Measurements from ENCODE around the gene COMMD2. TPM values are rescaled to one million over a fixed set of nuclear protein-coding genes. Genes with fewer than 3 reads are reported as not detected.

The COMMD2 gene
- total and polyA plus RNA-seq, 10 donors: 8.9 to 36.1 (median 29.0) TPM

- Histone ChIP-seq H3K9me3 (no peaks in the 10 kb centered on the region), H3K27me3 (replicated peaks in 1 of 7) (no peaks in the 10 kb centered on the region), H3K4me1 (peaks cover 3 to 24% (median 14%) of the 10 kb centered on the region in 6 donors), H3K4me3 (no peak overlapping the region), H3K36me3 (no peaks in the 10 kb centered on the region), H3K27ac (no peak overlapping the region)
- DNase-seq: no peak
- TF ChIP-seq POLR2AphosphoS5 (IDR thresholded peaks at IDR 0.05) (no peak), CTCF (IDR thresholded peaks at IDR 0.05 in 8 of 11, conservative IDR thresholded peaks at IDR 0.05 in 3 of 11) (no peak), POLR2A (IDR thresholded peaks at IDR 0.05) (no peak)
- intact Hi-C loops (cut with DNase I; ENCODE audit: low total_unique reads): no loop called here
- WGBS, 5 donors: 63 to 98% (median 90%) methylated on average over 2 of the region's 2 CpGs
Observed at GRCh38 chr3:149777414-149778214, 25.3 kb upstream of the COMMD2 start.

GRCh38 chr3:149776170-149776569, 23.9 kb upstream of the COMMD2 start:
- no peaks in the 10 kb centered on the region for H3K36me3 ChIP-seq

GRCh38 chr3:149772861-149773260, 20.6 kb upstream of the COMMD2 start:
- Histone ChIP-seq H3K27me3 (replicated peaks in 1 of 7) (no peaks in the 10 kb centered on the region), H3K36me3 (no peaks in the 10 kb centered on the region), H3K9me3 (no peaks in the 10 kb centered on the region), H3K4me1 (no peaks in the 10 kb centered on the region), H3K27ac (no peak overlapping the region), H3K4me3 (no peak overlapping the region)
- WGBS, 5 donors: 80 to 94% (median 90%) methylated on average over 2 of the region's 2 CpGs
- no peak for DNase-seq
- intact Hi-C loops (cut with DNase I; ENCODE audit: low total_unique reads): loop anchor here (5.0 kb wide), 1 partner anchor 281 kb away; no protein-coding TSS in a partner anchor
- TF ChIP-seq POLR2A (IDR thresholded peaks at IDR 0.05): no peak

More at GRCh38 chr3:149776170-149776569, 23.9 kb upstream of the COMMD2 start:
- 75 to 87% (median 77%) methylated on average over 1 of the region's 1 CpG for WGBS, 5 donors
- no peak overlapping the region for H3K4me3 ChIP-seq
- H3K4me1 ChIP-seq: peaks cover 3 to 9% (median 5%) of the 10 kb centered on the region in 6 donors
- no peak overlapping the region for H3K27ac ChIP-seq
- no peaks in the 10 kb centered on the region for H3K9me3 ChIP-seq
- DNase-seq: no peak
- TF ChIP-seq POLR2AphosphoS5 (IDR thresholded peaks at IDR 0.05): no peak
- intact Hi-C loops (cut with DNase I; ENCODE audit: low total_unique reads): no loop called here
- no peaks in the 10 kb centered on the region for H3K27me3 ChIP-seq (replicated peaks in 1 of 7)

GRCh38 chr3:149771652-149772271, 19.5 kb upstream of the COMMD2 start:
- no peak for DNase-seq
- H3K27ac ChIP-seq: no peak overlapping the region
- WGBS, 5 donors: 60 to 67% (median 62%) methylated on average over 8 of the region's 8 CpGs
- no peaks in the 10 kb centered on the region for H3K27me3 ChIP-seq (replicated peaks in 1 of 7)
- no peaks in the 10 kb centered on the region for H3K9me3 ChIP-seq
- TF ChIP-seq POLR2A (IDR thresholded peaks at IDR 0.05) (no peak), POLR2AphosphoS5 (IDR thresholded peaks at IDR 0.05) (no peak), CTCF (IDR thresholded peaks at IDR 0.05 in 8 of 11, conservative IDR thresholded peaks at IDR 0.05 in 3 of 11) (peak; percentile 22 to 77 (median 70))
- intact Hi-C loops (cut with DNase I; ENCODE audit: low total_unique reads): loop anchor here (5.0 kb wide), 1 partner anchor 279 kb away; no protein-coding TSS in a partner anchor
- no peaks in the 10 kb centered on the region for H3K4me1 ChIP-seq
- H3K36me3 ChIP-seq: no peaks in the 10 kb centered on the region
- no peak overlapping the region for H3K4me3 ChIP-seq

- H3K36me3 ChIP-seq: no peaks in the 10 kb centered on the region
- no peak overlapping the region for H3K27ac ChIP-seq
- intact Hi-C loops (cut with DNase I; ENCODE audit: low total_unique reads): loop anchor here (5.0 kb wide), 1 partner anchor 278 kb away; no protein-coding TSS in a partner anchor
- H3K4me1 ChIP-seq: no peaks in the 10 kb centered on the region
- no peak overlapping the region for H3K4me3 ChIP-seq
- peaks cover 0 to 6% (median 0%) of the 10 kb centered on the region in 7 donors for H3K27me3 ChIP-seq (replicated peaks in 1 of 7)
- WGBS, 5 donors: 84 to 92% (median 85%) methylated on average over 2 of the region's 2 CpGs
- H3K9me3 ChIP-seq: no peaks in the 10 kb centered on the region
- DNase-seq: no peak
- no peak for TF ChIP-seq POLR2A (IDR thresholded peaks at IDR 0.05)
- no peak for TF ChIP-seq CTCF (IDR thresholded peaks at IDR 0.05 in 8 of 11, conservative IDR thresholded peaks at IDR 0.05 in 3 of 11)
- TF ChIP-seq POLR2AphosphoS5 (IDR thresholded peaks at IDR 0.05): no peak
Observed at GRCh38 chr3:149770246-149770645, 18.0 kb upstream of the COMMD2 start.
